ENCODE data around the gene ZNF784.

DNA sequence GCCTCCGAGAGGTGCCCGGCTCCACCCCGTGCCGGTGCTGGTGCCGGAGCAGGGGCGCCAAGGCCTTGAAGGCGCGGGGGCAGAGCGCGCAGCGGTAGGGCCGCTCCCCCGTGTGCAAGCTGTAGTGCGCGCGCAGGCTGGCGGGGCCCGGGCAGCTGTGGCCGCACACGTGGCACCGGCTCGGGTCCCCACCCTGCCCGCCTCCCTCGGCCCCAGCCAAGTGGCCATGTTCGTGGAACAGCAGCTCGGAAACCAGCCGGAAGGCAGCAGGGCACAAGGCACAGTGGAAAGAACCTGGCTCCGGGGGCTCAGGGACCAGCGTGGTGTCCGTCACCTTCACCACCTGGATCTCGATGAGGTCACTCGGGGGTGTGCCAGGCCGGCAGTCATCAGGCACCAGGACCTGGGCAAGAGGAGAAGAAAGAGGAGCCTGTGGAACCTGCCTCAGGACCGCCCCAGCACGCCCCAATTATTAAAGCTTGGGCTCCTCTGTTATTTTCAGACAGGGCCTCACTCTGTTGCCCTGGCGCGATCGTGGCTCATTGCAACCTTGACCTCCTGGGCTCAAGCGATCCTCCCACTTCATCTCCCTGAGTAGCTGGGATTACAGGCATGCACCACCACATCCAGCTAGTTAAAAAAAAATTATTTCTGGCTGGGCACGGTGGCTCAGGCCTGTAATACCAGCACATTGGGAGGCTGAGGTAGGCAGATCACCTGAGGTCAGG lies 2.0 kb downstream of the ZNF784 start:
- TF ChIP-seq, protein P1, sequence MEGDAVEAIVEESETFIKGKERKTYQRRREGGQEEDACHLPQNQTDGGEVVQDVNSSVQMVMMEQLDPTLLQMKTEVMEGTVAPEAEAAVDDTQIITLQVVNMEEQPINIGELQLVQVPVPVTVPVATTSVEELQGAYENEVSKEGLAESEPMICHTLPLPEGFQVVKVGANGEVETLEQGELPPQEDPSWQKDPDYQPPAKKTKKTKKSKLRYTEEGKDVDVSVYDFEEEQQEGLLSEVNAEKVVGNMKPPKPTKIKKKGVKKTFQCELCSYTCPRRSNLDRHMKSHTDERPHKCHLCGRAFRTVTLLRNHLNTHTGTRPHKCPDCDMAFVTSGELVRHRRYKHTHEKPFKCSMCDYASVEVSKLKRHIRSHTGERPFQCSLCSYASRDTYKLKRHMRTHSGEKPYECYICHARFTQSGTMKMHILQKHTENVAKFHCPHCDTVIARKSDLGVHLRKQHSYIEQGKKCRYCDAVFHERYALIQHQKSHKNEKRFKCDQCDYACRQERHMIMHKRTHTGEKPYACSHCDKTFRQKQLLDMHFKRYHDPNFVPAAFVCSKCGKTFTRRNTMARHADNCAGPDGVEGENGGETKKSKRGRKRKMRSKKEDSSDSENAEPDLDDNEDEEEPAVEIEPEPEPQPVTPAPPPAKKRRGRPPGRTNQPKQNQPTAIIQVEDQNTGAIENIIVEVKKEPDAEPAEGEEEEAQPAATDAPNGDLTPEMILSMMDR (IDR thresholded peaks at IDR 0.05; ENCODE audit: low read depth, low read length), result no peak
- no peak for TF ChIP-seq EZH2phosphoT487 (IDR thresholded peaks at IDR 0.05; ENCODE audit: low read depth)
